HG03460 (cell line): ENCODE results near the gene SLC22A14.
"Not testable (repeated sequence)": the region's sequence is repeated elsewhere in the genome, so short reads cannot be mapped to it uniquely, and the experiment has no call there.

Experiments used
- ATAC-seq: cut with Tn5 transposase; IDR thresholded peaks from one replicate; pipeline ENCODE4 v1.9.1; 2021; ENCODE audit not compliant: unreplicated experiment

The SLC22A14 gene

DNA sequence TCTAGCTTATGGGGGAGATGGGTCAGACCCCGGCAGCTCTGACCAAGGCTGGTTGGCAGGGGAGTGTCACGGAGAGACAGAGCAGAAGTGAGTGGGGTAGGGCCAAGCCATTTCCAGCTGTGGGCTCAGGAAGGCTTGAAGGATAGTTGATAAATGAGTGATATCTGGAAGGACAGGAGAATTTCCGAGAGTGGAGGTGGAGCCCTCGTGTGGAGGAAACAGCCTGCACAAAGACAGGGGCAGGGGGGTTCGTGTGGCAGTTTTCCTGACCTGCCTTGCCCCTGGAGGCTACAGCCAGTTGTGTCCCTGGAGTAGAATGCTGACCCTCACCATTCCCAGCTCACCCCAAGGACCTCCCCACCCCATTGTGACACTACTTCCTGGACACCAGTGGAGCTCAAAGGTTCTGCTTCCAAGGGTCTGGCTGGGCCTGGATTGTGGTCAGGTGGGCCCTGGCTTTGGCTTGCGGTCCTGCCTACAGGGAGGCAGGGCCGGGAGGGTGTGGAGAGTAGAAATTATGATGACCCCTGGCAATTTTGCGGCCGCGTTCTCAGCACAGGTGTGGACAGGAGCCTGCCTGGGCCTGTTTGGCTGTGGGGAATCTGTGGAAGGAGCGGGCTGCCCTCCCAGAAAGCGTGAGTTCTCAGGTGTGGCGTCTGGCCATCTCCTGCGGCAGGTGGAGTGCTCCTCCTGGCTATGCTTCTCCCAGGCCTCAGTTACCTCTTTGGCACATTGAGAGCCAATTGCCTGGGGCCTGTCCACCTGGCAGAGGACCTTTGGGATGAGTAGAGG is at the start of gene SLC22A14:
TSS of gene SLC22A14 (plus strand) at position 400 of the 792 bp plus-strand sequence. CDS start 23,733 bp downstream, outside the sequence.
- no peak for ATAC-seq

DNA sequence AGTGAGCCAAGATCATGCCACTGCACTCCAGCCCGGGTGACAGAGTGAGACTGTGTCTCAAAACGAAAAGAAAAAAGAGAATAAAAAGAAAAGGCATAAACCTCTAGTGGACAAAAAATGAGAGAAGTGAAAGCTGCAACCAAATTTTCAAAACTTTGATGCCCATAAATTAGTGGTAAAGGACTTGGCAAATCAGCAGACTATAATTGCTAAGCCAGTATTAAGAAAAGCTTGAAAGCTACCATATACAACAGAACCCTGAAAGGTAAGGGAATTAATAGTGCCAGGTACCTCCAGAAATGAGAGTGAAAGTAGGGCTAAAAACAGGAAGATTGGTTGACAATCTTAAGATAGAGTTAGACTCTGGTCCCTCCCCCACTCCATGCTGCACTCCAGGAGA is 49.4 kb upstream of the SLC22A14 start:
- ATAC-seq, result no peak

DNA sequence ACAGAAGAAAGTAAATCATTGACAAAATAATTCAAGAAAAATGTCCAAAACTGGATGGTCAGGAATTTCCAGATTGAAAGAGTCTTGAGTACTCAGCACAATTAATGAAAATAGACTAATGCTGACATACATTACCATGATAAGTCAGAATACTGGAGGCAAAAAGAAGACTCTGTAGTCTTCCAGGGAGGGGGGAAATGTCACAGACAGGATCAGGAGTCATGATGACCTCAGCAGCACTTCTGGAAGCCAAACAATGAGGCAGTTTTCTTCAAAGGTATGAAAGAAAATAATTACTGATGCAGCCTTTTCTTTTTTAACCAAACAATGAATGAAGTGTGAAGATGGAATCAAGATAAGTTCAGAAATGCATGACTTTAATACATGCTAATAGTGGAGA is 46.6 kb upstream of the SLC22A14 start:
- ATAC-seq, result no peak

GRCh38 chr3:38238416-38239008 is 43.6 kb upstream of the SLC22A14 start:
- no peak for ATAC-seq

DNA sequence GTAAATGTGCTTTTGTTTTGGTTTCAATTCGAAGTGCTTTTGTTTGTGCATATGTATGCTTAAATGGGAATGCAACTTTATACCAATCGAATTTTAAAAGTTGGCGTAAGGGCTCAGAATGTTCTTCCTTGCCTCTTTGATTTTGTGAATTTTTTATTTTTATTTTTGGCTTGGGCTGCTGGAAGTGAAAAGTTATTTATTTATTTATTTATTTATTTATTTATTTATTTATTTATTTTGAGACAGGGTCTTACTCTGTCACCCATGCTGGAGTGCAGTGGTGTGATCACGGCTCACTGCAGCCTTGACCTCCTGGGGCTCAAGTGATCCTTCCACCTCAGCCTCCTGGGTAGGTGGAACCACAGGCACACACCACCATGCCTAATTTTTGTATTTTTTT is 39.3 kb upstream of the SLC22A14 start:
- ATAC-seq, result not testable (repeated sequence)

- no peak for ATAC-seq
These were observed 36.2 kb upstream of the SLC22A14 start for GRCh38 chr3:38245930-38246329.

DNA sequence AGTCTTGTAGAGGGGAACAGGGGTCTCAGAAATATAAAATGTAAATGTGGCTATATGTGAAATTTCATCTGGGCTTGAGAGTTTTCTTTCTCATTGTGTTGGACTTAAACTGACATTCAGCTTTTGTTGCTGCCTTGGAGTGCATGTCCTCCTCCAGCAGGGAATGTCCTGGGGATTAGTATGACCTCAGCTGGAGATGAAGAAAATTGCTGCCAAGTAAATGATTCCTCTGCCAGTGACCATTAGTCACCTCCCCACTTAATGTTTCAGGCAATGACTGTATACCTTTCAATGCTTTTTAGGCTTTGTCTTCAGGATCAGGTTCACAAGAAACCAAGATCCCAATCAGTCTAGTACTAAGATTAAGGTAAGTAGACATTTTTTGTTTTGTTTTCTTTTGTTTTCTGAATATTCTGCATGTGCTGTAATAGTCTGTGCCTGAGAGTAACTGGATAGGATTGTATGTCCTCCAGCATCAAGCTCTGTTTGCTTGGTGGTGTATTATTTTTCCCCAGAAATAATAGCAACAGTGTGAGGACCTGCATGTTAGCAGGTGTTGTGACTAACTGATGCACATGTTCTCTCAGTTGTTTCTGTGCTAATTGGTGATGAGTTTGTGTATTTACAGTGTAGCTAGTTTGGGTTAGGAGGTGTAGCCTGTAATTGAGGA is 34.6 kb upstream of the SLC22A14 start:
- no peak for ATAC-seq

GRCh38 chr3:38250198-38250597 is 31.9 kb upstream of the SLC22A14 start:
- no peak for ATAC-seq

- no peak for ATAC-seq
These were observed 30.9 kb upstream of the SLC22A14 start for GRCh38 chr3:38251197-38251596.

DNA sequence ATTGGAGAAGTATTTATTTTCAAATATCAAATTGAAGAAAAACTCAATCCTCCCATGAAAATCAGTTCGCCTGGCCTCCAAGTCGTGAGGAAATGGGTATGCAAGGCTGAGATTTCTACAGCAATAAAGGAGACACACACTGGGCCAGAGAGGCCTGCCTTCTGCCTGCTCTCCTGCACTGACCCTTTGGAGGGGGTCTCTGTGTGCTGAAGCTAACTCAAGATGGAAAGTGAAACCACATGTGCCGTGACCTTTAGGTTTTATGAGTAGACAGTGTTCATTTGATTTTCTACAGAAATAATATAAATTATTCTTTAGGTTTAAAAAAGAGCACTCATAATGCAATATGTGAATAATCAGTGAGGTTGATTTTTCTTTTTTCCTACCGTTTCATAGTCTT is 28.4 kb upstream of the SLC22A14 start:
- no peak for ATAC-seq

GRCh38 chr3:38254872-38255271 is 27.2 kb upstream of the SLC22A14 start:
- ATAC-seq, result no peak

DNA sequence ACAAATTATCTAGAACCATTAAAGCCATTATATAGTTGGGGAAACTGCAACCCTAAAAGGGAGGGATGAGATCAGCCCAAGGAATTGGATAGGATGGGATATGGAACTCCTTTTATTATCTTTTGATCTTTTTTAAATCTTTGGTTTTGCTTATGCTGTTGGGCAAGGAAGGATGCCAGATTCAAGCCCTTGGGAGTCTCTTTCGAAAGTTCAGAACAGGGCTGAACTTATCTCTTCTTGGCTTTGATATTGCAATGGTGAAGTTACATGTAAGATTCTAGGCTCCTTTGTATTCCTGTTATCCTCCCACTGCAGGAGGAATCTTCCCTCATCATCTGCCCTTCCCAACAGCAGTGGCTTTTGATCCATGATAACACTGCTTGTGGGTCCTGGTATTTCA is 26.5 kb upstream of the SLC22A14 start:
- no peak for ATAC-seq

DNA sequence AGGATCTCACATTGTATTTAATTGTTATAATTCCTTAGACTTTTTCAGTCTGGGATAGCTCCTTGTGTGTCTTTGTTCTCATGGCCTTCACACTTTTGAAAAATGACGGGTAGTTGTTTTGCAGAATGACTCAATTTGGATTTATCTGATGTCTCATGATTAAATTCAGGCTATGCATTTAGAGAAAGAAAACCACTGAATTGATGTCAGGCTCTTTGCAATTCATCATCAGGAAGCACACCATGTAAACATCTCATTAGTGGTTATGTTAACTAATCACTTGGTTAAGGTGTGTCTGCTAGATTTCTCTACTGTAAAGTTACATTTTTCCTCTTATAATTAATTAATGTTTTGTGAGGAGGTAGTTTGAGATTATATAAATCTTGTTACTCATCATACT is 24.5 kb upstream of the SLC22A14 start:
- no peak for ATAC-seq

- no peak for ATAC-seq
These were observed 21.6 kb upstream of the SLC22A14 start for GRCh38 chr3:38260474-38260873.

DNA sequence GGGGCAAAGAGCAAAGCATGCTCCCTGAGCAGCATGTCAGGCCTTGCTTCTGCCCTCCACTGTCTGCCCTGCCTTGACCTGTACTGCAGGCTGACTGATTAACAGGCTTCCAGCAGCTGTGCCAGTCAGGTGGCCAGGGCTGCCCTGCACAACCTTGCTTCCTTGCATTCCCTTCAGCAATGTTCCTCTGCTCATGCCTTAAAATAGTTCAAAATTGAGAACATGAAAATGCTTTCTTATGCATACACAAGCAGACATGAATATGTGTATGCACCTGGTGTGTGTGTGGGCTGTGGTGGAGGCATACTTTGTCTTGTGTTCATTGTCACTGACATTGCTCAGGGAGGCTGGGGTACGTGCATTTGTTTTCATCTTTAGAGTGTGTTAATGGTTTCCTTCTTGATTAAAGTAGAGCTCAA is 17.7 kb upstream of the SLC22A14 start:
- no peak for ATAC-seq

GRCh38 chr3:38264779-38265178 is 17.3 kb upstream of the SLC22A14 start:
- no peak for ATAC-seq

DNA sequence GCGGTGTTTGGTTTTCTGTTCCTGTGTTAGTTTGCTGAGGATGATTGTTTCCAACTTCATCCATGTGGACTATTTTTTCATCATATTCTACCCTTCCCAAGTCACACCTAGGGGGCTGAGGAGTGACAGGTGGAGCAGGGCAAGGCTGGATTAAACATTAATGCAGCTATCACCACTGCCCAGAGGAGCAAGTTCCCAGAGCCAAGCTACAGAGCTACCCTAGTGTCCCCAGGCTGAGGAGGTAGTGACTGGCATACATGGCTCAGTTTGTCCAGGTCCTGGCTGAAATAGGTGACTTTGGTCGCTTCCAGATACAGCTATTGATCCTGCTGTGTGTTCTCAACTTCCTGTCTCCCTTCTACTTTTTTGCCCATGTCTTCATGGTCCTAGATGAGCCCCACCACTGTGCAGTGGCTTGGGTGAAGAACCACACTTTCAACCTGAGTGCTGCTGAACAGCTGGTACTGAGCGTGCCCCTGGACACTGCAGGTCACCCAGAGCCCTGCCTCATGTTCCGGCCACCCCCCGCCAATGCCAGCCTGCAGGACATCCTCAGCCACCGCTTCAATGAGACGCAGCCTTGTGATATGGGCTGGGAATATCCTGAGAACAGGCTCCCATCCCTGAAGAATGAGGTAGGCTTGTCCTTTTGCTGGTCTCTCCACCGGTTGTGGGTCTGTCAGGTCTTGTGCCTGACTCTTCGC is 16.3 kb upstream of the SLC22A14 start, which contains the start of gene SLC22A13:
TSS of gene SLC22A13 (plus strand) at position 209 of the 704 bp plus-strand sequence. CDS start at position 258, 49 bp downstream.
- no peak for ATAC-seq

DNA sequence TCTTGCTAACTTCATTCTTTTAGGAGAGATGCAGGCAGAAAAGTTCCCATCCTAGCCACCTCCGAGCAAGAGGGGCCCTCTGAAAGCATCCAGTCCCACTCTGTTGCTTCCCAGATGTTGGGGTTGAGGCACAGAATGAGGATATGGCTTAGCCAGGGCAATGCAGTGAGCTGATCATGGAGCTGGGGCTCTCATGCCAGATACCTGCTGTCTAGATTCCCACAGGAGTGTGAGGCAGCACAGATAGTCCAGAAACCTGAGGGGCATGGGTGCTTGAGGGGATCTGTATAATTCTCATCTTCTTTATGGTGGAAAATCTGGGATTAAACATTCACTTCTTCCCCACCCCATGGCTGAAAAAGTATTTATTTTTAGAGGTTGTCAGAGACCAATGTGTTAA is 15.3 kb upstream of the SLC22A14 start:
- ATAC-seq, result no peak

- no peak for ATAC-seq
These were observed 14.4 kb upstream of the SLC22A14 start for GRCh38 chr3:38267662-38268061.

GRCh38 chr3:38268087-38268486 is 14.0 kb upstream of the SLC22A14 start:
- ATAC-seq, result no peak

DNA sequence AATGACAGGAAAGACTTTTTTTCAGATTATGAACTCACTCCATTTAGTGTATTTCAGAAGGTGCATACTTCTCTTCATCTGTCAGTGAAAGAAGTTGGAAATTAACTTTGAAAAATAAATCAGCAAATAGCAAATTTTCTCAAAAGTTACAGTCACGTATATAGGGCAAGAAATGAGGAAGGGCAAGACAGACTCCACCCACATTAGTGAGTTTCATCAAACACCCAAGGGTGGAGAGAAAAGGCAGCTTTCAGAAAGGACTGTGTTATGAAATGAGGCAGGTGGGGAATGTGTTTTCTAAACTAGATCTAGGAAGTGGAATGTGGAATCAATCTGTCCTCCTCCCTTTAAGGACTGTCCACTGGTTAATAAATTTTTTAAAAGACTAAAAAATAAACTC is 13.6 kb upstream of the SLC22A14 start:
- ATAC-seq, result no peak
